ENCODE data around the gene FBXW4. TPM values are rescaled to one million over a fixed set of nuclear protein-coding genes. Genes with fewer than 3 reads are reported as not detected.

Gene FBXW4
- total and polyA plus RNA-seq, 9 of the 15 experiments (the other 6 are each of a cell fraction or from before 2014, with no cell fraction given) = 1.0 to 10.6 (median 5.4) TPM

GRCh38 chr10:101588879-101589278 lies 106.1 kb downstream of the FBXW4 start (continued):
- TF ChIP-seq ZC3H11A (IDR thresholded peaks at IDR 0.05; ENCODE audit: low read depth, low read length) (no peak), NR2F6 (CRISPR knock-in tag; IDR thresholded peaks at IDR 0.05) (no peak), NFE2L1 (tag; IDR thresholded peaks at IDR 0.05; ENCODE audit: borderline replicate concordance, low read depth) (no peak), MAZ (CRISPR knock-in tag; conservative IDR thresholded peaks at IDR 0.05 in 1 of 2, IDR thresholded peaks at IDR 0.05 in 1 of 2) (no peak), E2F6 (IDR thresholded peaks at IDR 0.05; ENCODE audit: borderline replicate concordance in 1 of 2, extremely low read depth in 1 of 2, insufficient read depth in 1 of 2, insufficient read length in 1 of 2, low read depth in 1 of 2, low read length in 1 of 2, poor library complexity in 1 of 2, severe bottlenecking in 1 of 2) (no peak), ZNF431 (CRISPR knock-in tag; IDR thresholded peaks at IDR 0.05) (no peak), TAF1 (IDR thresholded peaks at IDR 0.05; ENCODE audit: control insufficient read depth, extremely low read depth, insufficient read depth, low read length, severe bottlenecking) (no peak), HOMEZ (CRISPR knock-in tag; IDR thresholded peaks at IDR 0.05) (no peak), FOXK1 (CRISPR knock-in tag; IDR thresholded peaks at IDR 0.05; ENCODE audit: borderline replicate concordance) (no peak), ZNF699 (CRISPR knock-in tag; IDR thresholded peaks at IDR 0.05; ENCODE audit: insufficient replicate concordance) (no peak), SMARCA4 (IDR thresholded peaks at IDR 0.05) (peak; percentile 65), KLF6 (CRISPR knock-in tag; IDR thresholded peaks at IDR 0.05; ENCODE audit: borderline replicate concordance) (no peak), NFYB (IDR thresholded peaks at IDR 0.05; ENCODE audit: extremely low read depth, insufficient read length) (peak; percentile 88), EZH2 (IDR thresholded peaks at IDR 0.05; ENCODE audit: borderline replicate concordance, low read depth, low read length) (no peak), MEF2A (IDR thresholded peaks at IDR 0.05; ENCODE audit: control insufficient read depth, low read depth, low read length) (no peak), CBFA2T3 (IDR thresholded peaks at IDR 0.05) (no peak), XRCC4 (IDR thresholded peaks at IDR 0.05; ENCODE audit: extremely low read depth, insufficient read depth, insufficient read length) (no peak), SRF (CRISPR knock-in tag; IDR thresholded peaks at IDR 0.05) (no peak), HMGXB4 (CRISPR knock-in tag; IDR thresholded peaks at IDR 0.05) (no peak), SREBF1 (IDR thresholded peaks at IDR 0.05; ENCODE audit: borderline replicate concordance, low read depth, low read length) (no peak), ZNF384 (IDR thresholded peaks at IDR 0.05; ENCODE audit: low read depth, low read length) (no peak)

Data from K562 (cell line).